ENCODE results near the gene KCNN1. TPM values are rescaled to one million over a fixed set of nuclear protein-coding genes. Genes with fewer than 3 reads are reported as not detected.
A peak's percentile ranks its signal among the peaks of the same experiment; 100 is the strongest.

Gene KCNN1
- total RNA-seq, 1 donor from 2014 or later: 0.34 TPM

DNA sequence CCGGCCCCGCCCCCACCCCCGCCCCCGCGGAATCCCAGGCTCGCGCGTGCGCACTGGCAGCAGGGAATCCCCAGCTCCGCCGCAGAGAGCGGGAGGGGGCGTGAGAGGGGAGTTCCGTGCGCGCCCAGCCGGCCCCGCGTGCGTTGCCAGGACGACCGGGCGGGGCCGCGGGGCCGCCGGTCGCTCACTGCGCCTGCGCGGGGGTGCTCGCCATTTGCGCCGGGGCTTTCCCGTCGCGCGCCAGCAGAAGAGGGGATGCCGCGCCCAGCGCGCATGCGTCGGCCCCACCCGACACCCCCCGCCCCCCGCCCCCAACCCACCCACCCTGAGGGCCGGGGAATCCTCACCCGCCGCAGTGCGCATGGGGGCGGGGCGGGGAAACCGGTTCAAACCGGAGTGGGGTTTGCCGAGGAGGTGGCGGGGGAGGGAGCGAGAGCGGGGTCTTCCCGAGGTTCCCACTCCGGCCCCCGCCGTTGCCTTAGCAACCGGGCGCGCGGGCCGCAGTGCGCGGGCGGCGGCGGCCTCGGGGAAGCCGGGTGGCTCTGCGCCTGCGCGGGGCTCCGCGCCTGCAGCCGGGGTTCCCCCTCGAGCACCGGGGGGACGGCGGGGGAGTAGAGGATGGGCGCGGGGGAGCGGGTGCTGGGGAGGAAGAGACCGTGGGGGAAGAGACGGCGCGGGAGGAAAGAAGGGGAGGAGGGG is 18.9 kb upstream of the KCNN1 start:
- DNase-seq (ENCODE audit: low spot score): peak; percentile 91

DNA sequence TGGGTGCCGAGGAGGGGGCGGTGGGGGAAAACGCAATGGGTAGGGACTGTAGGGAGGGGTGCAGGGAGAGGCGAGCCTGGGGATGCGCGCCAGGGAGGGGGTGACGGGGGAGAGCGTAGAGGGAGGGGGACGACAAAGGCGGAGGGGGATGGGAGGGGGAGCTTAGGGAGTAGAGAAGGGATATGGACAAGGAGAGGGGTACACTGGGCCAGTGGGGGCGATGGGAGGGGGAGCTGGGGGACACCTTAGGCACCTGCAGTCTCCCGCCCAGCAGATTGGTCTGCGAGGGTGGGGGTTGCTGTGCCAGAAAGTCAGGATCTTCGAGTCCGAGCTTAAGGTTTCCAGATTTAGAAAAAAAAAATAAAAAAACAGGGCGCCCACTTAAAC is 18.4 kb upstream of the KCNN1 start:
- no peak for DNase-seq (ENCODE audit: low spot score)

DNA sequence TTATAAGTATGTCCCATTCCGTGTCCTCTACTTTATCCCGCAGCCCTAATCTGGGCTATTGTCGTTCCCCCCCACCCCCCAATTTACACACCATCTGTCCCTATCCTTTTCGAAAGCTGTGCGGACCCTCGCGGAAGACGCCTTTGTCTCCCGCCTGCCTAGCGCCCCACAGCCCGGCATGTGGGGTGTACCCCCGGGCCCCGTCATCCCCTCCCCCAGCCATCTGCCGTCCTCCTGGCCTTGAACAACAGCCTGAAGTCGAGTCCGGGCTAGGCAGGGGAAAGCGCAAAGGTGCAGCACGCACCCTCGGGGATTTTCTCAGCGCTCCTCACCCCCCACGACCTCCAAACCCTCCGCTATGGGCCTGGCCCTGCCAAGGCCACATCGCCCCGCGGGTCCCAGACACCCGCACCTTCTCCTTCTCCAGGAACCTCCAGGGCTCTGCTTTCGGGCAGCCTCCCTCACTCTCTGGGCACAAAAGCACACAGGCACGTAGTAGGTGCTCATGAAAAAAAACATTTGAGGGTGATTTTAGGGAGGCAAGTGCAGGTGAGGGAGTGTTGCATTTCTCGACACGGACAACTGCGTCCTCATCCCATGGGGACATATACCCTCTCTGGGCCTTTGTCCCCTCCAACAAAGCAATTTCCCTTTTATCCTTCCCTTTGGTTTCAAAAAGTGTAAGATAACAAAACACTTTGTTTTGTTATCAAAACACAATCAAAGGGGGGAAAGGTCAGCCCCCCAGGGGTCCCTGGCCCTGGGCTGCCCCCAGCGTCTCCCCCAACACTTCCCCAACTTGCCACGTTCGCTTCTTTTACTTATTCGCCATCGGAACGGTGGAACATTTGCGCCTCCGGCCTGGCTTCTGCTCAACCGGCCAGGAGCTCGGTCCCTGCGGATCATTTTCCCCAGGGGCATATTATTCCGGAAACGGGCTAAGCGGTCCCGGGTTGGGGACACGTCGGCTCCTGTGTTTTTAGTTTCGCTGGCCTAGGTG is 17.7 kb upstream of the KCNN1 start:
- no peak for DNase-seq (ENCODE audit: low spot score)

DNA sequence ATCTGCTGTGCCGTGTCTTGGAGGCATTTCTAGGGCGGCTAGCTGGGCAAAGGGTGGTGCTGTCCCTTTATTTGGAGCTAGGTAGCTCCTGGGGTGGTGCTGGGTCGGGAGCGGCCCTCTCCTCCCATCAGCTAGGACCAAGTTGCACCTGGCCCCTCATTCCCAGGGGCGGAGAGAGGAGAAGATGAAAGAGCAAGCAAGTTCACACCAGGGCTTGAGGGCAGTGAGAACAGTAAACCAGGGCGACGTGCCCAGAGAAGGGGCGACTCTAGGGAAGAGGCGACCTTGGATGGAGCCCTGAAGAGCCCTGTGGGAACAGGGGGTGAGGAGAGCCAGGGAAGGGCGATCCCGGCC is 17.0 kb upstream of the KCNN1 start:
- DNase-seq (ENCODE audit: low spot score): no peak

DNA sequence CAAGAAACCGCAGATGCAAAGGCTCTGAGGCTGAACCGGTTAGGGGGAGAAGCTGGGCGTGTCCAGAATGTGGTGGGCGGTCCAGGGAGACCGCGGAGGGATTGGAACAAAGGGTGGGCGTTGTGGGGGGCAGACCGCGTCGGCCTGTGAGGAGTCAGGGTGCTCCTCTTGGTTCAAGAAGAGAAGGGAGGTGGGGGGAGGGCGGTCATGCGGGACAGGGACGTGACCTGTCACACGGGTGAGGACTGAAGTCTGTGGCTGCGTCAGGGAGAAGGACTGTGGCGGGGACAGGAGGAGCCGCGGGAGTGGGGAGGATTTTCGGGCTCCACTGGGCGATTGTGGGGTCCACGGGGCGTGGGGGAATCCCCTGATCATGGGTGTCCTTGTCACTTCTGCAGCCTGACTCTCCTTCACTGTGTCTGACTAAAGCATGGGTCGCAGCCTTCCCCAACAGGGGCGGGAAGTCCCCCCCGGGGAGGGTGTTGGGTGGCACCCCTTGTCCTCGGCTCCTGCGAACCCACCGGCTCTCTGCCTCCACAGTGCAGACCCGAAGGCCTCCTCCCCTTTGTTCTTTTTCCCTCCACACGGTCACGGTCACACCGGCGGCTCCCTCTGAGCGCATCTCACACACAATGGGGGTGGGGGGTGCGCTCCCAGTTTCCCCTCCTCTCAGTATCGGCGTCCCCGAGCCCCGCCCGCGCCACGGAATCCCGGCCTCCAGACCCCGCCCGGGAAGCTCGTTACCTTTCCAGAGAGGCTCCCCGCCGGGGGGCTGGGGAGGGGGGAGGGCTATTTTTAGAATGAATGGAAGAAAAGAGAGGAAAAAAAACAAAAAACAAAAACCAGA is 16.4 kb upstream of the KCNN1 start:
- no peak for DNase-seq (ENCODE audit: low spot score)

DNA sequence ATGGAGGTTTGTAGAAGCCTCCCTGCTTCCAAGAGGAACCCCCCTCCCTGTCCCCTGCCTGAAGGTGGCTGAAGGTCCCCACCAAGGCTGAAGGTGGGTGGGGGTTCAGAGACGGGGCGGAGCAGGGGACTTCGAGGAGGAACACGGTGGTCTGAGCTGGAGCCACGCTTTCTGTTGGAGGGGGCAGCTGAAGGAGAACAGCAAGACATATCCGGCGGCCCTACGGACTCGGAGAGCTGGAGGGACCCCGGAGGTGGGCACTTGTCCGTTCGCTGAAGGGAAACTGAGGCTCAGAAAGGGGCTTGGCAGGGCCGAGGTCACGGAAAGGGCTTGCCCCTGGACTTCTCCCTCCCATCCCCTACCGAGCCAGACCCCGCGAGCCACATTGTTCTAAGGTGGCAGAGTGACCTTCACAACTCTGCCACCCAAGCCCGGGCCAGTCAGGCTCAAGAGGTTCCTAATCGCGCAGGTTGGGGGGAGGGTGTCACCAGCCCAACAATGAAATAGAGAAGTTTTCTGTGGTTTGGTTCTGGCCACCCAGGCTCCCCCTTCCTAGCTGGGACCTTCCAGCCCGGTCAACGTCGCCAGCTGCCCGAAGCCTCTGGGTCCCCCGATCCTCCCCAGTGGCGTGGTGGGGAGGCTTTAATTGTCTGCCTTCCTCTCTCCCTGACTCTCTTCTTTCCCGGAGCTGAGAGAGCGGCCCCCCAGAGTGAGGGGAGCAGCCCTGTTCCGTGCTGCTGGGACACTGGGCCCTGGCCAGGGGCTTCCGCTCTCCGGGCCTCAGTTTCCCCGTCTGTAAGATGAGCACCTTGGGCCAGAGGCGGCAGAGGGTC is 15.5 kb upstream of the KCNN1 start:
- no peak for DNase-seq (ENCODE audit: low spot score)

DNA sequence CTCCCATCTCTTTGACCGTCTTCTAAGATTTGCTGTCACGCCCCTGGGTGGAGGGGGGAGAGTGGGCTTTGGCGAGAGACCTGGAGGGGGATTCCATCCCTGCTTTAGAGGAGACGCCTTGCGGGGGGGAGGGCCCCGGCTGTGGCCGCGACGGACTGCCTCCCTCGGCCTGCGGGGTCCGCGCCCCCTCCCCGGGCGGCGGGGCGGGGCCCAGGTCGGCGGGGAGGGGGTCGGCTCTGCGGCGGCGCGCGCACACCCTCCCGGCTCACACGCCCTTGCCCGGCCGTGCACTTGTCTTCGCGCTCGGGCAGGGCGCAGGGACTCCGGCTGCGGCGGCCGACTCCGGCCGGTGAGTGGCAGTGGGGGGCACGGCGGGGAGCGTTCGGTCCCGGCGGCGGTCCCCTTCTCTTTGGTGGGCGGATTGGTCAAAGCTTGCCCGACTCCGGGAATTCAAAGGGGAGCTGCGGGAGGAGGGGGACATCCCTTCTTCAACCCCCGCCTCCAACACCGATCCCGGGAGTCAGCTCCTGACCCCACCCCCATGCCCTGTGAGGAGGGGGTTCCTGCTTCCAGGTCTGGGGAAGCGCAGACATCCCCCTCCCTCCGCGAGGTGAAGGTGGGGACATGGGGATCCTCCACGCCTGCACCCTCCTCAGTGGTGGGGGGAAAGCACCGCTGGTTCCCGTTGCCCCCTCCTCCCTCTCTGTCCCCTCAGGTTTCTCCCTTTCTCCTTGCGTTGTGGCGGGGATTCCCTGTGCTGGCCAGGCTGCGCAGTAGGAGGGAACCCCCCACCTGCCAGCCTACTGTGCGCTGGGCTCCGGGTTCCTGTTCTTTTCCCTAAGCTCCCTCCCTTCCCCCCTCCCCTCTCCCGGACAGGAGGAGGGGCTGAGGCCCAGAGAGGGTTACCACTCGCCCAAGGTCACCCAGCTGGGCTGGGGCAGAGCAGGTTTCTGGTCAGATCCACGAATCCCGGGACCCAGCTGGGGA is 14.6 kb upstream of the KCNN1 start:
- DNase-seq (ENCODE audit: low spot score): no peak

DNA sequence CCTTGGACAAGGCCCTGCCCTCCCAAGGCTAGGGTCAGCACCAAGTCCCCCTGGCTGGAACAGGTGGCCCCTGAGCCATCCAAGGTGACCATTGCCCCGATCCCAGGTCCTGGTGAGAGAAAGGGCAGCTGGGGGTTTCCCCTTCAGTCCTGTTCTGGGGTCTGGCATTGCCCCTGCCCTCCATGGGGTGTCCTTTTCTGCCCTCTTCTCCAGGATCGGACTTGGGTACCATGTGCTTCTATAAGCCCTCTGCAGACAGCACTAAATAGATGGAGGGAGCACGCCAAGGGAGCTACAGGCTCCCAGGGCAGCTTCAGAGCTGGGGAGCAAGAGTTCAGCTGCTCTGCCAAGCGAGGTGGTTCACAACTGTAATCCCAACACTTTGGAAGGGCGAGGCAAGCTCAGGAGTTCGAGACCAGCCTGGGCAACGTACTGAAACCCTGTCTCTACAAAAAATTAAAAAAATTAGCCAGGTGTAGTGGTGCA is 13.5 kb upstream of the KCNN1 start:
- DNase-seq (ENCODE audit: low spot score): no peak

DNA sequence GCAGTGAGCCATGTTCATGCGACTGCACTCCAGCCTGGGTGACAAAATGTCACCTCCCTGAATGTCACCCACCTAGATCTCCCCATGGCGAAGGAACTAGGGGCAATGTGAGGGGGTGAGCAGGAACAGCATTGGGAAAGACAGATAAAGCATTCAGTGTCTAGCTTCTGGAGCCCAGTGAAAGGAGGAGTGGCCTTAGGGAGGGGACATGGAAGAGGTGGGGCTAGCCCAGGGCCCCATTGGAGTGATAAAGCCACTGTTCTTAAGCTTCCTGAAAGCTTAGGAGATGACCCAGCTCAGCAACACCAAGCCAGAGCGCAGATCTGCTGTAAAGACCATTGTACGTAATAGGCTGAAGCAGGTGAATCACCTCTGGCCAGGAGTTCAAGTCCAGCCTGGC is 13.0 kb upstream of the KCNN1 start:
- DNase-seq (ENCODE audit: low spot score): no peak

DNA sequence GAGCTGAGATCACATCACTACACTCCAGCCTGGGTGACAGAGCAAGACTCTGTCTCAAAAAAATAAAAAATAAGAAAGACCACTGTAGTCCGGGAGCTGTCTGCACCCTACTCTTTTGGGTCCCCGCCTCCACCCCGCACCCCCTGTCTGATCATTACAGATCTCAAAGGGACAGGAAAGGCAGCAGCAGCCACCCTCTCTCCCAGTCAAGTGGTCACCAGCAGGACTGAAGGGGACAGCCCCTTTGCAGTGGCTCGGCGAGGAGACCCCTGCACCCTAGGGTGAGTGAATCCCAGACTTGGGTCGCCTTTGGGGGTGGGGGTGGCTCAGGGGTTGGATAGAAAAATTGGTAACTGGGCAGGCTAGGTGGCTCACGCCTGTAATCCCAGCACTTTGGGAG is 12.5 kb upstream of the KCNN1 start:
- no peak for DNase-seq (ENCODE audit: low spot score)

DNA sequence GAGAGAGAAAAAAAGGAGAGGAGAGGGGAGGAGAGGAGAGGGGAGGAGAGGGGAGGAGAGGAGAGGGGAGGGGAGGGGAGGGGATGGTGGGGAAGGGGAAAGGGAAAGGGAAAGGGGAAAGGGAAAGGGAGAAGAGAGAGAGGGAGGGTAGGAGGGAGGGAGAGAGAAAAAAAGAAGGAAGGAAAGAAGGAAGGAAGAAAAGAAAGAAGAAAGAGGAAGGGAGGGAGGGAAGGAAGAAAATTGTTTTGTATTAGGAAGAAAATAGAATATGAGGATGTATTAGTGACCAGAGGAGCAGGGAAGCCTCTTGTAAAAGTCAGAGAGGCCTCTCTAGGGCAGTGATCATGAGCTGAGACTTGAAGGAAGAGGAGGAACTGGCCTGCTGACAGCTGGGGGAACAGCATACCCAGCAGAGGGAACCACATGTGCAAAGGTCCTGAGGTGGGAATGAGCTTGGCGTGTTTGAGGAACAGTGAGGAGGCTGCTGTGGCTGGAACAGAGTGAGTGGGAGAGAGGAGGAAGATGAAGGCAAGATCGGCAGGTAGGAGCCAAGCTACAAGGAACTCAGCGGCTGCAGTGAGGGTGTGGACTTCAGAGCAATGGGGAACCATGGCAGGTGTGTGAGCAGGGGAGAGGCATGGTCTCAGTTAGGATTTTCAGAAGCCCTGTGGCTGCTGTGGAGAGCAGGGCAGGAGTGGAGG is 9.6 kb upstream of the KCNN1 start:
- DNase-seq (ENCODE audit: low spot score): no peak

DNA sequence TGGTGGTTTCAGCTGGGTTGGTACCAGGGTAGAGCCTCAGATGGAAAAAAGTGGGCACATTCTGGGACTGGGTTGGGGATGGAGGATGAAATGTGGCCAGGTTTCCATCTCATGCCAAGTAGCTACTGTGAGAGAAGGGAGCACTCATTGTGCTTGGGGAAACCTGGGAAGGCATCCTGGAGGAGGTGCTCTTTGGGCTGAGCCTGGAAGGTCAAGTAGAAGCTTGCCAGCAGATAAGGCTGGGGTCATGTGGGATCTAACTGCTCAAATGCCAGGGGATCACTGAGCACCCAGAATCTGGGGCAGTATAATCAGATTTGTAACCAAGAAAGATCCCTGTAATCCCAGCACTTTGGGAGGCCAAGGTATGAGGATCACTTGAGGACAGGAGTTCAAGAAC is 9.0 kb upstream of the KCNN1 start:
- no peak for DNase-seq (ENCODE audit: low spot score)

DNA sequence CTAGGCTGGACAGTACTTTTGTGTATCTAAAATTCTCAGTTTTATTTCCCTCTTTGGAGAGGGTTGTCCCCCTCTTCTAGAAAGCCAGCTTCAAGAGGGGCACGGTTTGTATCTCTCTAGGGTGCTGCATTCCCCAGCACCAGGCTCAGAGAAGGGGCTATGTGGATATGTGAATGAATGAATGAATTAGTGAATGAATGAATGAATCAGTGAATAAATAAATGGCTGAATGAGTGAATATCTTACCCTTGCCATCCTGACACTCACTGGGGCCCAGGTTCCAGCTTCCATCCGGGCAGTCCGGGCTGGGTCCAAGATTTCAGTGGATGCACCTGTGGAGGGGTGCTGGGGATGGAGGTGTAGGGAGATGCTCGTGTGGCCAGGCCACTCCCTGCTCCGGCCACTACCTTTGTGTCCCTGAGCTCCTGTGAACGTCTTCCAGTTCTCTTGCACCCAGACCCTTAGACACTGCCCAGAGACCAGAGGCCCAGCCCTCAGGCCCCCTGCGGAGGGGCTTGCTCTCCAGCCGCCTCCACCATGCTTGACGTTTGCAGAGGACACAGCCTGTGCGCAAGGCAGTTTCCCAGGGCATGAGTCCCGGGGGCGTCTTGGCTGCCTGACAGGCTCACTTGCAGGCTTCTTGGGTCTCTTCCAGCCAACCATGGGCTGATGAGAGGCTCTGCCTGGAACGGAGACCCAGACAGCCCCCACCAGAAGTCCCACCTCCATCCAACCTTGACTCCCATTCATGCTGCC is 2.8 kb upstream of the KCNN1 start:
- no peak for DNase-seq (ENCODE audit: low spot score)

DNA sequence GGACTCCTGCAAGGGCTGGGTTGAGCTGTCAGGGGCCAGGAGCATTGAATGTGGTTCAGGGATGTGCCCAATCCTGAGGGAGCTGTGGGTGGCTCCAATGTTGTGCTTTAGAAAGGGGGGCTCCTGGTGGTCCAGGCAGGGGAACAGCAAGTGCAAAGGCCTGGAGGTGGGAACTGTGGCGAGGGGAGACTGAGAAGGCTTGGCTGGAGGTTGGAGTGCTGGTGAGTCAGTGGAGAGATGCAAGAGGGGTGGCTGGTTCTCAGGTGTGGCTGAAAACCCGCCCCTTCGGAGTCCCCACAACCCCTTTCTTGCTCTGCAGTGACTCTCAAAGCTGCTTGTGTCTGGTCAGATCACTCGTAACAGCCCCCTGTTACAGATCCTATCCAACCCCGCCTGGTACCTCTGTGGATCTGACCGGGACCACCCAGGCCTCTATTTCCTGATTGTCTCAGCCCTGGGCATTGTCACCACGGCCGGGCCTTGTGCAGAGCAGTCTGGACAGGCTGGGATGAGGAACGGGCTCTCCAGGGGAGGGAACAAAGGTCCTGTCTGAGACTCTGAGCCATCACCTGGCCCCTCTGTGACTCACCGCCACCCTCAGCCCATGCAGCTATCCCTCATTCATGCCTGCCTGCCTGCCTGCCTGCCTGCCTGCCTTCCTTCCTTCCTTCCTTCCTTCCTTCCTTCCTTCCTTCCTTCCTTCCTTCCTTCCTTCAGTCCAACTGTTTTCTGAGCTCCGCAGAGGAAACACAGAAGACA is 1.4 kb upstream of the KCNN1 start:
- no peak for DNase-seq (ENCODE audit: low spot score)

DNA sequence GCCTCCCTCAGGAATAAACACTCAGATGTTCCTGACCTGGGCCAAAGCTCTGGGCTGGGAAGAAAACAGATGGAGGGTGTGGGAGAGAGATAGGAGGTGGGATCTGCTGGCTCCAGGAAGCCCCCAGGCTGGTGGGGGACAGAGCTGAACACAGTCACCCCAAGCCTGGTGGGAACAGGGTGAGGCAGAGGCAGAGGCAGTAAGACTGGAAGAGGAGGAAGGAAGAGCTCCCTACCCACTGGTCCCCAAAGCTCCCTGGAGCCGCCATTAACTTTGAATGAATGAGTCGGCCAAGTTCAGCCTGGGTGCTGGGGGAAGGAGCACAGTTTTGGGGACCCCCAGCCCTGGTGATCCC is 801 bp upstream of the KCNN1 start:
- no peak for DNase-seq (ENCODE audit: low spot score)

DNA sequence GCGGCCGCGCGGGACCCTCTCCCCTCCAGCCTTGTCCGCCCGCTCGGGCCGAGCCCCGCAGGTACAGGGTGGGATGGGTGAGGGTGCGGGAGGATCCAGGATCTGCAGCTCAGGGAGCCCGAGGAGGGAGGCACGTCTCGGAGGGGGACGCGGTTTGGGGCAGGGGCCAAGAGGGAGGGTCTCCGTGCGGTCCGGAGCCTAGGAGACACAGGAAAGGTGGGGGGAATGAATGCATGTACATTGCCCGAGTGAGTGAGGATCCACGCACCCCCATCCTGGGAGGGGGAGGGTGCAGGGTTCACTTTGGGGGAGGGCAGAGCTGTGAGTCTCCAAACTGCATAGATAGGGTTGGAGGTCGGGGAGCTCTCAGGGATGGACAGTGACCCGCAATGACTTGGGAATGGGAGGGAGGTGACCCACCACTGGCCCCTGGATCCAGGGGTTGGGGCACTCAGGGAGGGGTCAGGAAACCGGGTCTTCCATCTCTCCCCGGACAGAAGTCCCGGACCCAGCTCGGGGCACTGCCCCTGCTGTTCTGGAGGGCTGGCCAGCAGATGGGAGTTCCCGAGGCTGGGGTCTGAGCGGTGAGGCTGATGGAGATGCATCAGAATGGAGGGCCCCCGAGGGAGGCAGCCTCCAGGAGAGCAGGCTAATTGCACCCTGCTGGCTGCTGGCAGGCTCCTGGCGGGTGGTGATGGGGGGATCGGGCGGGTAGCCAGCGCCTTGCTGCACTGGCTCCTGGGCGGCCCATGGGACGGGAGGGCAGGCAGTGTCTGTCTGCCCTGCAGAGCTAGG is 547 bp downstream of the KCNN1 start:
- DNase-seq (ENCODE audit: low spot score): no peak

DNA sequence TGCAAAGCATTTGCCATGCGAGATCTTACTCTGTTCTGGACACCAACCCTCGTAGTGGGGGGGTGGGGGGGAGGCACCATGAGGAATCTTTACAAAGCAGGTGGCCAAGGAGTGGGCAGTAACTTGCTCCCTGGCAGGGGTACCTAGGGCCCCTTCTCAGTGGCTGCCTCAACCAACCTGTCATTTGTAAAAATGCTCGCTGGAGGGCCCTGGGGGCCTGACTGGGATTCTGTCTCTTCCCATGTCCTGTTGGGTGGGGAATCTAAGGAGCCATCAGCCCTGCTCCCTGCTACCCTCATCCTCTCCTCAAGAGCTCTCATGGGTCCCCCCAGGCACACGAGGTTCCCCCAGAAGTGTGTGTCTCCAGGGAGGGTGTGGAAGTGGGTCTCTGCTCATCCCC is 1.5 kb downstream of the KCNN1 start:
- DNase-seq (ENCODE audit: low spot score): no peak

All from ureter (tissue), 1 donor.